Astrocyte (in vitro differentiated cells and primary cell): ENCODE results near the gene PFDN6. TPM values are rescaled to one million over a fixed set of nuclear protein-coding genes. Genes with fewer than 3 reads are reported as not detected.

Experiments used
- DNase-seq: peaks from one replicate; pipeline ENCODE4 v3.0.0-alpha.2; 2010; ENCODE audit warnings: low read depth
- FAIRE-seq: peaks from 2 replicates; lab custom pipeline; 2011; peaks lifted over from hg19 to GRCh38; lab: Jason Lieb, UNC
- H2AFZ ChIP-seq: 2 replicates; pipeline ENCODE4 v1.6.0; 2012; ENCODE audit warnings: low read depth, low read length, inconsistent platforms
- H3K27ac ChIP-seq: 2 replicates; pipeline ENCODE4 v1.5.1; 2011; ENCODE audit warnings: low read depth, low read length, inconsistent platforms
- H3K27me3 ChIP-seq: 2 replicates; pipeline ENCODE4 v1.6.0; 2011; ENCODE audit warnings: low read length, inconsistent platforms; ENCODE audit not compliant: insufficient read depth
- H3K36me3 ChIP-seq: 2 replicates; pipeline ENCODE4 v1.5.1; 2011; ENCODE audit warnings: low read length, inconsistent platforms; ENCODE audit not compliant: insufficient read depth
- H3K4me1 ChIP-seq: 2 replicates; pipeline ENCODE4 v1.5.1; 2011; ENCODE audit warnings: low read length, inconsistent platforms; ENCODE audit not compliant: insufficient read depth
- H3K4me2 ChIP-seq: 2 replicates; pipeline ENCODE4 v1.6.0; 2012; ENCODE audit warnings: low read length, inconsistent platforms
- H3K4me3 ChIP-seq: 2 replicates; pipeline ENCODE4 v1.5.1; 2011; ENCODE audit warnings: low read depth, mild to moderate bottlenecking, low read length, inconsistent platforms; ENCODE audit not compliant: insufficient read depth
- H3K79me2 ChIP-seq: 2 replicates; pipeline ENCODE4 v1.6.0; 2012; ENCODE audit warnings: mild to moderate bottlenecking, low read length, inconsistent platforms; ENCODE audit not compliant: insufficient read depth
- H3K9ac ChIP-seq: 2 replicates; pipeline ENCODE4 v1.6.0; 2012; ENCODE audit warnings: mild to moderate bottlenecking, low read length, inconsistent platforms
- H3K9me3 ChIP-seq: 2 replicates; pipeline ENCODE4 v1.5.1; 2012; ENCODE audit warnings: low read depth, mild to moderate bottlenecking, low read length, inconsistent platforms; ENCODE audit not compliant: insufficient read depth
- H4K20me1 ChIP-seq: 2 replicates; pipeline ENCODE4 v1.6.0; 2012; ENCODE audit warnings: low read length, inconsistent platforms; ENCODE audit not compliant: insufficient read depth
- H3K27ac Mint-ChIP-seq: one replicate; pipeline ENCODE4 v1.8.0; 2021; ENCODE audit warnings: mild to moderate bottlenecking, mixed read lengths; ENCODE audit not compliant: unreplicated experiment
- H3K27me3 Mint-ChIP-seq: one replicate; pipeline ENCODE4 v1.8.0; 2021; ENCODE audit warnings: low read depth, mixed read lengths; ENCODE audit not compliant: unreplicated experiment
- H3K36me3 Mint-ChIP-seq: one replicate; pipeline ENCODE4 v1.8.0; 2021; ENCODE audit warnings: low read depth, mixed read lengths; ENCODE audit not compliant: unreplicated experiment
- H3K4me1 Mint-ChIP-seq: one replicate; pipeline ENCODE4 v1.8.0; 2021; ENCODE audit warnings: low read depth, mixed read lengths; ENCODE audit not compliant: unreplicated experiment
- H3K4me3 Mint-ChIP-seq: one replicate; pipeline ENCODE4 v1.8.0; 2021; ENCODE audit warnings: mild to moderate bottlenecking, moderate library complexity, mixed read lengths; ENCODE audit not compliant: unreplicated experiment
- H3K9me3 Mint-ChIP-seq: one replicate; pipeline ENCODE4 v1.8.0; 2021; ENCODE audit warnings: mild to moderate bottlenecking, mixed read lengths; ENCODE audit not compliant: unreplicated experiment
- EZH2 ChIP-seq: IDR thresholded peaks from 2 replicates; pipeline ENCODE4 v1.6.1; 2012; ENCODE audit warnings: mild to moderate bottlenecking, low read length, inconsistent platforms; ENCODE audit not compliant: insufficient read depth
- total RNA-seq: library from RNA; stranded (reverse); gene quantifications from 2 replicates; pipeline ENCODE4 v1.2.1, GENCODE V29; 2021
- TF ChIP-seq, protein P1 (sequence below): IDR thresholded peaks from 2 replicates; pipeline ENCODE4 v1.5.1; 2011; ENCODE audit warnings: low read depth, mild to moderate bottlenecking, inconsistent platforms, low read length, moderate library complexity; ENCODE audit not compliant: insufficient read depth

The PFDN6 gene
- total RNA-seq, 1 donor from 2014 or later = 56.7 TPM

DNA sequence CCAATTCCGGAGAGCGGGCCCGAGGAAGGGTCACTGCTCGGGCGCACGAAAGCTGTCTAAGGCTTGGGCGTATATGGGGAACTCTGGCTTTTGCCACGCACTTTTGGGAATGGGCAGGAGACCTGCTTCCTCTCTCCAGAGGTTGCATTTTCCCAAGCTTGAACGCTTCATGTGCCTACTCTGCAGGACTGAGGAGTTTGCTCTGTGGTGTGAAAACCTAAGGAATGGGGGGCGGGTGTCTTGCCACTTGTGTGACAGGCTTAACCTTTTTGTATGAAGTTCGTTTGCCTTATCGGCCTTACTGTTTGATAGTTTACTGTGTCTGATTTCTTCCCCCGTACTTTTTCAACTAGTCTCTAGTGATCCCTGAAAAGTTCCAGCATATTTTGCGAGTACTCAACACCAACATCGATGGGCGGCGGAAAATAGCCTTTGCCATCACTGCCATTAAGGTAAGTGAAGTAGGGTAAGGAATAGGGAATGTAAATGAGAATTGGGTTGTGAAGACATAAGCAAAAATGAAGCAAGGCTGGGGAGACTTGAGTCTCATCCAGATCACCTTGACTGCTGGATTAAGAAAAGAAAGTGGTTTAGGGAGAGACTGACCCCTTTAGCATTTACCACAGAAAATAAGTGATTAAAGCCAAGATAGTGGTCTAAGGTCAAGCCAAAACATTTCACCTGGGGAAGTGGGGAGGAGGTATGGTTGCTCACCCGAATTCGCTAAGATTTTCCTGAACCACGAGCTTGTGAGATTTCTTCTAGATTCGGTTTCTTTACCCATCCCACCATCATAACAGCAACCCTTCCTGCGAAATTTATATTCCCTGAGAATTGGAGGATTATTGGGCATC lies 16.9 kb upstream of the PFDN6 start:
- peaks cover 46% of the 10 kb centered on the region for H3K36me3 ChIP-seq
- Mint-ChIP-seq H3K4me1 (peaks cover 26% of the 10 kb centered on the region), H3K27ac (peak overlapping the region; percentile 100), H3K27me3 (no peaks in the 10 kb centered on the region), H3K36me3 (peaks cover 17% of the 10 kb centered on the region), H3K4me3 (peak overlapping the region; percentile 100), H3K9me3 (no peaks in the 10 kb centered on the region)
- H3K9ac ChIP-seq = peak overlapping the region; percentile 90
- peaks cover 49% of the 10 kb centered on the region for H3K4me1 ChIP-seq
- no peaks in the 10 kb centered on the region for H3K27me3 ChIP-seq
- no peaks in the 10 kb centered on the region for H3K9me3 ChIP-seq
- H3K79me2 ChIP-seq = peaks cover 66% of the 10 kb centered on the region
- H4K20me1 ChIP-seq = peaks cover 48% of the 10 kb centered on the region
- H3K4me2 ChIP-seq = peak overlapping the region; percentile 95
- peak overlapping the region; percentile 58 for H2AFZ ChIP-seq
- FAIRE-seq (no peak), DNase-seq (no peak)
- H3K27ac ChIP-seq = peak overlapping the region; percentile 95
- no peak for TF ChIP-seq EZH2
- TF ChIP-seq, protein P1, sequence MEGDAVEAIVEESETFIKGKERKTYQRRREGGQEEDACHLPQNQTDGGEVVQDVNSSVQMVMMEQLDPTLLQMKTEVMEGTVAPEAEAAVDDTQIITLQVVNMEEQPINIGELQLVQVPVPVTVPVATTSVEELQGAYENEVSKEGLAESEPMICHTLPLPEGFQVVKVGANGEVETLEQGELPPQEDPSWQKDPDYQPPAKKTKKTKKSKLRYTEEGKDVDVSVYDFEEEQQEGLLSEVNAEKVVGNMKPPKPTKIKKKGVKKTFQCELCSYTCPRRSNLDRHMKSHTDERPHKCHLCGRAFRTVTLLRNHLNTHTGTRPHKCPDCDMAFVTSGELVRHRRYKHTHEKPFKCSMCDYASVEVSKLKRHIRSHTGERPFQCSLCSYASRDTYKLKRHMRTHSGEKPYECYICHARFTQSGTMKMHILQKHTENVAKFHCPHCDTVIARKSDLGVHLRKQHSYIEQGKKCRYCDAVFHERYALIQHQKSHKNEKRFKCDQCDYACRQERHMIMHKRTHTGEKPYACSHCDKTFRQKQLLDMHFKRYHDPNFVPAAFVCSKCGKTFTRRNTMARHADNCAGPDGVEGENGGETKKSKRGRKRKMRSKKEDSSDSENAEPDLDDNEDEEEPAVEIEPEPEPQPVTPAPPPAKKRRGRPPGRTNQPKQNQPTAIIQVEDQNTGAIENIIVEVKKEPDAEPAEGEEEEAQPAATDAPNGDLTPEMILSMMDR = no peak
- H3K4me3 ChIP-seq = peak overlapping the region; percentile 97

DNA sequence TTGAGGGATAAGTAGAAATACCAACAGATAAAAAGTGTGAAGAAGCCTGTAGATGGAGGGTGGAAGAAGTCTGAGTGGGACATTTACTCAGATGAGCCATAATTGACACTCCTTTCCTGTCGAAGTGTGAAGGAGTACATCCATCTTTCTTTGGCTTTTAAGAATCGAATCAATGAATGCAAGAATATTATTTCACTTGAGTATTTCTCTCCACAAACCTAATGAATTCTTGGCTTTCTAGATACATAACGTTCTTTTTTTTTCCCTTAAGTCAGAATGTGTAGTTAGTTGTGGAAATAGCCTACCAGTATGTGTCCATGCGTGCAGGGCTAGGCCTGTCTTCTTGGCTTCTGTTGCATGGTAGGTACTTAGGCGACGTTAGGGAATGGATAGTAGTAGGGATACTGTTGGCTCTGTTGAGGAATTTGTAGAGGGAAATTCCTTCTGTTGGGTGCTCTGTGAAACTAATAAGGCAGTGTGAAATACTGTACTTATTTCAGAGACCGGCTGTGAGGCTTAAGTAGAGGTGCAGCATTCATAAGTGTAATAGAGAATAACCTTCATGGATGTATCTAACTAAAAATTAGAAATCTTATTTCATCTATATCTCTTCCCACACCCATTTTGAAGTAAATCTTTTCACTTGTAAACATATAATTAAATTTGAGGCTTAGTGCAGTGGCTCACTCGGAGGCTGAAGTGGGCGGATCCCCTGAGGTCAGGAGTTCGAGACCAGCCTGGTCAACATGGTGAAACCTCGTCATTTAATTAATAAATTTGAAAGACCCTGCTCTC lies 16.1 kb upstream of the PFDN6 start:
- peak overlapping the region; percentile 100 for H3K27ac Mint-ChIP-seq
- Histone ChIP-seq H3K36me3 (peaks cover 45% of the 10 kb centered on the region), H4K20me1 (peaks cover 54% of the 10 kb centered on the region), H3K27ac (peak overlapping the region; percentile 95), H3K27me3 (no peaks in the 10 kb centered on the region), H2AFZ (no peak overlapping the region), H3K9me3 (no peaks in the 10 kb centered on the region), H3K79me2 (peaks cover 66% of the 10 kb centered on the region), H3K4me3 (peak overlapping the region; percentile 97), H3K4me2 (peak overlapping the region; percentile 95), H3K9ac (peak overlapping the region; percentile 90), H3K4me1 (peaks cover 49% of the 10 kb centered on the region)
- no peaks in the 10 kb centered on the region for H3K27me3 Mint-ChIP-seq
- H3K36me3 Mint-ChIP-seq = peaks cover 15% of the 10 kb centered on the region
- H3K4me3 Mint-ChIP-seq = peak overlapping the region; percentile 100
- TF ChIP-seq, protein P1 = no peak
- no peak for TF ChIP-seq EZH2
- H3K4me1 Mint-ChIP-seq = peaks cover 26% of the 10 kb centered on the region
- DNase-seq (no peak), FAIRE-seq (no peak)
- no peaks in the 10 kb centered on the region for H3K9me3 Mint-ChIP-seq
